GM06990 (cell line): Measurements from ENCODE around the gene HEPN1.

Experiments used
- DNase-seq: peaks from one replicate; pipeline ENCODE4 v3.0.0-alpha.2; 2011; ENCODE audit not compliant: insufficient read length; ENCODE audit errors: extremely low read depth
- H3K27me3 ChIP-seq: replicated peaks from 2 replicates; pipeline ENCODE4 v1.6.0; 2011; ENCODE audit warnings: low read length; ENCODE audit not compliant: control insufficient read depth, insufficient read depth
- H3K36me3 ChIP-seq: 2 replicates; pipeline ENCODE4 v1.5.1; 2011; ENCODE audit warnings: low read length; ENCODE audit not compliant: control insufficient read depth, insufficient read depth
- H3K4me3 ChIP-seq: replicated peaks from 2 replicates; pipeline ENCODE4 v1.5.1; 2011; ENCODE audit warnings: low read depth, mild to moderate bottlenecking, control low read depth, low read length
- CTCF ChIP-seq: IDR thresholded peaks from 2 replicates; pipeline ENCODE4 v1.5.1; 2011; ENCODE audit warnings: low read length, control low read depth, mild to moderate bottlenecking, inconsistent platforms; ENCODE audit not compliant: insufficient read depth, poor library complexity, severe bottlenecking

HEPN1 gene

GRCh38 chr11:124923296-124923695, 4.2 kb downstream of the HEPN1 start:
- H3K36me3 ChIP-seq: no peaks in the 10 kb centered on the region
- TF ChIP-seq CTCF: no peak
- no peaks in the 10 kb centered on the region; the same call in none of the 2 replicates for H3K27me3 ChIP-seq
- no peak overlapping the region for H3K4me3 ChIP-seq
- DNase-seq: no peak

- no peaks in the 10 kb centered on the region for H3K36me3 ChIP-seq
- no peaks in the 10 kb centered on the region; the same call in 1 of the 2 replicates for H3K27me3 ChIP-seq
- H3K4me3 ChIP-seq: no peak overlapping the region
- TF ChIP-seq CTCF: no peak
- DNase-seq: no peak
Measured at GRCh38 chr11:124928942-124929665, 10.1 kb downstream of the HEPN1 start.

- Histone ChIP-seq H3K4me3 (no peak overlapping the region), H3K27me3 (no peaks in the 10 kb centered on the region; the same call in none of the 2 replicates), H3K36me3 (no peaks in the 10 kb centered on the region)
- TF ChIP-seq CTCF: no peak
- no peak for DNase-seq
Measured at GRCh38 chr11:124930799-124931198, 11.7 kb downstream of the HEPN1 start.

GRCh38 chr11:124934862-124935547, 16.0 kb downstream of the HEPN1 start:
- H3K27me3 ChIP-seq: peaks cover 1% of the 10 kb centered on the region
- DNase-seq: no peak
- H3K36me3 ChIP-seq: no peaks in the 10 kb centered on the region
- H3K4me3 ChIP-seq: no peak overlapping the region
- TF ChIP-seq CTCF: no peak

GRCh38 chr11:124935548-124936514, 16.8 kb downstream of the HEPN1 start, which contains the start of gene HEPACAM:
TSS of gene HEPACAM (minus strand) at chr11:124936047. CDS start at chr11:124936006, 41 bp downstream.
- Histone ChIP-seq H3K27me3 (peaks cover 1% of the 10 kb centered on the region), H3K36me3 (no peaks in the 10 kb centered on the region), H3K4me3 (no peak within 1 kb of the TSS)
- DNase-seq: no peak
- no peak for TF ChIP-seq CTCF
